Trophoblast cell (in vitro differentiated cells and primary cell): ENCODE data around the gene FAM83D. TPM values are rescaled to one million over a fixed set of nuclear protein-coding genes. Genes with fewer than 3 reads are reported as not detected.

Source experiments
- DNase-seq, 2 donors: peaks; one replicate each; pipeline ENCODE4 v3.0.0-alpha.2; 2016
- H2AFZ ChIP-seq: 2 replicates; pipeline ENCODE4 v1.6.1; 2013; ENCODE audit warnings: low read length, moderate library complexity, mild to moderate bottlenecking; ENCODE audit not compliant: insufficient read depth, poor library complexity
- H2AK5ac ChIP-seq: 2 replicates; pipeline ENCODE4 v1.6.1; 2013; ENCODE audit warnings: mild to moderate bottlenecking, low read length
- H2BK120ac ChIP-seq: 2 replicates; pipeline ENCODE4 v1.6.1; 2013; ENCODE audit warnings: low read length, mild to moderate bottlenecking, moderate library complexity; ENCODE audit not compliant: insufficient read depth, poor library complexity
- H2BK12ac ChIP-seq: 2 replicates; pipeline ENCODE4 v1.6.1; 2013; ENCODE audit warnings: mild to moderate bottlenecking, low read length, moderate library complexity
- H2BK5ac ChIP-seq: 2 replicates; pipeline ENCODE4 v1.6.1; 2013; ENCODE audit warnings: low read length, low read depth, moderate library complexity, mild to moderate bottlenecking; ENCODE audit not compliant: poor library complexity
- H3K14ac ChIP-seq: 2 replicates; pipeline ENCODE4 v1.6.1; 2013; ENCODE audit warnings: mild to moderate bottlenecking, low read length
- H3K18ac ChIP-seq: 2 replicates; pipeline ENCODE4 v1.6.1; 2013; ENCODE audit warnings: mild to moderate bottlenecking, low read length
- H3K23ac ChIP-seq: 2 replicates; pipeline ENCODE4 v1.6.1; 2013; ENCODE audit warnings: low read length
- H3K27ac ChIP-seq: 2 replicates; pipeline ENCODE4 v1.5.1; 2013; ENCODE audit warnings: low read depth, mild to moderate bottlenecking, inconsistent platforms, low read length, moderate library complexity
- H3K27me3 ChIP-seq: 2 replicates; pipeline ENCODE4 v1.6.1; 2013; ENCODE audit warnings: inconsistent platforms, mild to moderate bottlenecking, low read length, moderate library complexity; ENCODE audit not compliant: insufficient read depth
- H3K36me3 ChIP-seq, 2 experiments: 1 replicate in 1 of 2; 2 replicates in 1 of 2; pipeline ENCODE4 v1.6.1; 2013; ENCODE audit warnings: low read length in 2 of 2, mild to moderate bottlenecking in 2 of 2, moderate library complexity in 1 of 2; ENCODE audit not compliant: insufficient read depth in 2 of 2, control insufficient read depth in 1 of 2
- H3K4ac ChIP-seq: 2 replicates; pipeline ENCODE4 v1.6.1; 2013; ENCODE audit warnings: low read depth, mild to moderate bottlenecking, low read length, moderate library complexity
- H3K4me1 ChIP-seq, 2 experiments: 1 replicate in 1 of 2; 2 replicates in 1 of 2; pipeline ENCODE4 v1.6.1; 2013; ENCODE audit warnings: low read length in 2 of 2, mild to moderate bottlenecking in 2 of 2, moderate library complexity in 1 of 2; ENCODE audit not compliant: insufficient read depth in 2 of 2, control insufficient read depth in 1 of 2
- H3K4me2 ChIP-seq: 2 replicates; pipeline ENCODE4 v1.6.1; 2013; ENCODE audit warnings: inconsistent platforms, mild to moderate bottlenecking, low read length, moderate library complexity
- H3K4me3 ChIP-seq: 2 replicates; pipeline ENCODE4 v1.5.1; 2013; ENCODE audit warnings: mild to moderate bottlenecking, low read depth, low read length, inconsistent platforms
- H3K79me1 ChIP-seq: one replicate; pipeline ENCODE4 v1.6.1; 2013; ENCODE audit warnings: low read length
- H3K79me2 ChIP-seq: 2 replicates; pipeline ENCODE4 v1.6.1; 2013; ENCODE audit warnings: low read length, mild to moderate bottlenecking; ENCODE audit not compliant: control insufficient read depth, insufficient read depth, poor library complexity
- H3K9ac ChIP-seq: 2 replicates; pipeline ENCODE4 v1.6.1; 2013; ENCODE audit warnings: mild to moderate bottlenecking, low read length
- H3K9me3 ChIP-seq: 2 replicates; pipeline ENCODE4 v1.6.1; 2013; ENCODE audit warnings: low read depth, mild to moderate bottlenecking, control low read depth, inconsistent platforms, low read length; ENCODE audit not compliant: insufficient read depth
- H4K12ac ChIP-seq: 2 replicates; pipeline ENCODE4 v1.6.1; 2013; ENCODE audit warnings: low read depth, mild to moderate bottlenecking, low read length, moderate library complexity
- H4K8ac ChIP-seq: 2 replicates; pipeline ENCODE4 v1.6.1; 2013; ENCODE audit warnings: low read depth, mild to moderate bottlenecking, low read length, moderate library complexity
- H4K91ac ChIP-seq: one replicate; pipeline ENCODE4 v1.6.1; 2013; ENCODE audit warnings: low read depth, mild to moderate bottlenecking, low read length, moderate library complexity
- WGBS: extraction: QIAGEN DNeasy Blood & Tissue Kit; methylation state at CpG from one replicate; pipeline ENCODE4 v1.1.7; 2013; ENCODE audit warnings: missing lambda C conversion rate; ENCODE audit not compliant: insufficient read length, insufficient coverage; ENCODE audit errors: extremely low coverage; 5-methylcytosine and 5-hydroxymethylcytosine counted together
- polyA plus RNA-seq: library from polyadenylated mRNA; stranded (reverse); fragments of 200-250 nt; gene quantifications from 2 replicates; pipeline ENCODE4 v1.2.3, GENCODE V29; 2013

The FAM83D gene, protein sequence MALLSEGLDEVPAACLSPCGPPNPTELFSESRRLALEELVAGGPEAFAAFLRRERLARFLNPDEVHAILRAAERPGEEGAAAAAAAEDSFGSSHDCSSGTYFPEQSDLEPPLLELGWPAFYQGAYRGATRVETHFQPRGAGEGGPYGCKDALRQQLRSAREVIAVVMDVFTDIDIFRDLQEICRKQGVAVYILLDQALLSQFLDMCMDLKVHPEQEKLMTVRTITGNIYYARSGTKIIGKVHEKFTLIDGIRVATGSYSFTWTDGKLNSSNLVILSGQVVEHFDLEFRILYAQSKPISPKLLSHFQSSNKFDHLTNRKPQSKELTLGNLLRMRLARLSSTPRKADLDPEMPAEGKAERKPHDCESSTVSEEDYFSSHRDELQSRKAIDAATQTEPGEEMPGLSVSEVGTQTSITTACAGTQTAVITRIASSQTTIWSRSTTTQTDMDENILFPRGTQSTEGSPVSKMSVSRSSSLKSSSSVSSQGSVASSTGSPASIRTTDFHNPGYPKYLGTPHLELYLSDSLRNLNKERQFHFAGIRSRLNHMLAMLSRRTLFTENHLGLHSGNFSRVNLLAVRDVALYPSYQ
- 63.6 and 64.0 TPM in 2 replicates for polyA plus RNA-seq

- Histone ChIP-seq H3K9ac (peak within 1 kb of the TSS; percentile 90), H3K14ac (peak within 1 kb of the TSS; percentile 52), H3K36me3 (peaks cover 0 to 3% of the 10 kb centered on the region in 2 experiments), H4K12ac (peak within 1 kb of the TSS; percentile 2), H3K23ac (no peak within 1 kb of the TSS), H4K91ac (peak within 1 kb of the TSS; percentile 76), H3K9me3 (no peaks in the 10 kb centered on the region), H3K18ac (peak within 1 kb of the TSS; percentile 92), H3K27ac (no peak within 1 kb of the TSS), H3K4me2 (peak within 1 kb of the TSS; percentile 99), H2BK12ac (no peak within 1 kb of the TSS), H2BK120ac (peak within 1 kb of the TSS; percentile 8), H3K27me3 (no peaks in the 10 kb centered on the region), H3K79me2 (peaks cover 16% of the 10 kb centered on the region), H4K8ac (peak within 1 kb of the TSS; percentile 55), H2AFZ (peak within 1 kb of the TSS; percentile 58), H3K4ac (peak within 1 kb of the TSS; percentile 96), H2BK5ac (peak within 1 kb of the TSS; percentile 2), H2AK5ac (no peak within 1 kb of the TSS), H3K4me3 (peak within 1 kb of the TSS; percentile 95), H3K79me1 (peaks cover 6% of the 10 kb centered on the region), H3K4me1 (peaks cover 7 to 17% of the 10 kb centered on the region in 2 experiments)
- no CpG with 5 or more reads among the region's 95 CpGs for WGBS
- peak; percentile 95 to 98 for DNase-seq
These were observed at the start of gene FAM83D for GRCh38 chr20:38926142-38926933. FAM83D (plus strand) TSS chr20:38926417; CDS start chr20:38926443, 26 bp downstream.

- WGBS, result no CpG with 5 or more reads among the region's 6 CpGs
These were observed 48.7 kb upstream of the FAM83D start for GRCh38 chr20:38877483-38877882.

GRCh38 chr20:38878866-38879265 lies 47.4 kb upstream of the FAM83D start:
- Histone ChIP-seq H3K4me1 (no peaks in the 10 kb centered on the region), H3K36me3 (no peaks in the 10 kb centered on the region), H3K9me3 (no peaks in the 10 kb centered on the region), H2BK5ac (no peak overlapping the region), H2AK5ac (no peak overlapping the region), H4K91ac (no peak overlapping the region), H3K79me2 (no peaks in the 10 kb centered on the region), H2BK12ac (no peak overlapping the region), H3K9ac (no peak overlapping the region), H3K14ac (no peak overlapping the region), H4K12ac (no peak overlapping the region), H3K4ac (no peak overlapping the region), H3K79me1 (no peaks in the 10 kb centered on the region), H3K23ac (no peak overlapping the region), H3K27ac (no peak overlapping the region), H2AFZ (no peak overlapping the region), H2BK120ac (no peak overlapping the region), H4K8ac (no peak overlapping the region), H3K4me3 (no peak overlapping the region), H3K4me2 (no peak overlapping the region), H3K27me3 (no peaks in the 10 kb centered on the region), H3K18ac (no peak overlapping the region)
- WGBS, result no CpG with 5 or more reads among the region's 9 CpGs
- DNase-seq, result peak; percentile 21 to 47

More at GRCh38 chr20:38877483-38877882, 48.7 kb upstream of the FAM83D start:
- H3K79me2 ChIP-seq, result no peaks in the 10 kb centered on the region
- H2BK5ac ChIP-seq, result no peak overlapping the region
- H3K9ac ChIP-seq, result no peak overlapping the region
- no peak overlapping the region for H2BK120ac ChIP-seq
- no peak overlapping the region for H2AK5ac ChIP-seq
- no peak overlapping the region for H3K23ac ChIP-seq
- no peak overlapping the region for H3K4me3 ChIP-seq
- H2AFZ ChIP-seq, result no peak overlapping the region
- DNase-seq, result peak in 1 of 2 donors; percentile 13
- H3K4me2 ChIP-seq, result no peak overlapping the region
- no peak overlapping the region for H3K4ac ChIP-seq
- H3K18ac ChIP-seq, result no peak overlapping the region
- H3K14ac ChIP-seq, result no peak overlapping the region
- no peaks in the 10 kb centered on the region for H3K27me3 ChIP-seq
- no peak overlapping the region for H4K8ac ChIP-seq
- H3K36me3 ChIP-seq, result no peaks in the 10 kb centered on the region
- H3K79me1 ChIP-seq, result no peaks in the 10 kb centered on the region
- no peaks in the 10 kb centered on the region for H3K4me1 ChIP-seq
- H3K9me3 ChIP-seq, result no peaks in the 10 kb centered on the region
- no peak overlapping the region for H4K91ac ChIP-seq
- H2BK12ac ChIP-seq, result no peak overlapping the region
- no peak overlapping the region for H3K27ac ChIP-seq
- H4K12ac ChIP-seq, result no peak overlapping the region

GRCh38 chr20:38880952-38881735 lies 45.1 kb upstream of the FAM83D start:
- Histone ChIP-seq H3K9me3 (no peaks in the 10 kb centered on the region), H3K9ac (no peak overlapping the region), H3K27ac (no peak overlapping the region), H2AFZ (no peak overlapping the region), H4K8ac (no peak overlapping the region), H3K4ac (no peak overlapping the region), H4K91ac (no peak overlapping the region), H3K27me3 (no peaks in the 10 kb centered on the region), H3K23ac (no peak overlapping the region), H3K4me1 (no peaks in the 10 kb centered on the region), H2BK12ac (no peak overlapping the region), H2BK120ac (no peak overlapping the region), H4K12ac (no peak overlapping the region), H3K79me2 (no peaks in the 10 kb centered on the region), H3K18ac (no peak overlapping the region), H3K4me2 (no peak overlapping the region), H3K79me1 (no peaks in the 10 kb centered on the region), H2AK5ac (no peak overlapping the region), H3K4me3 (no peak overlapping the region), H2BK5ac (no peak overlapping the region), H3K36me3 (no peaks in the 10 kb centered on the region), H3K14ac (no peak overlapping the region)
- no CpG with 5 or more reads among the region's 14 CpGs for WGBS
- DNase-seq, result no peak
